Neural crest cell (in vitro differentiated cells): ENCODE measurements around the gene RELN. TPM values are rescaled to one million over a fixed set of nuclear protein-coding genes. Genes with fewer than 3 reads are reported as not detected.
"Not testable (repeated sequence)": the region's sequence is repeated elsewhere in the genome, so short reads cannot be mapped to it uniquely, and the experiment has no call there.

ENCODE experiments used
- DNase-seq: peaks from one replicate; pipeline ENCODE4 v3.0.0; 2021; ENCODE audit warnings: low read depth, mixed read lengths, low spot score
- H3K27ac Mint-ChIP-seq: one replicate; pipeline ENCODE4 v1.8.0; 2021; ENCODE audit warnings: mild to moderate bottlenecking, mixed read lengths; ENCODE audit not compliant: unreplicated experiment
- H3K27me3 Mint-ChIP-seq: 2 replicates; pipeline ENCODE4 v1.8.0; 2021; ENCODE audit warnings: low read depth, mild to moderate bottlenecking, mixed read lengths
- H3K36me3 Mint-ChIP-seq: 2 replicates; pipeline ENCODE4 v1.8.0; 2021; ENCODE audit warnings: low read depth, mild to moderate bottlenecking, mixed read lengths
- H3K4me1 Mint-ChIP-seq: 2 replicates; pipeline ENCODE4 v1.8.0; 2021; ENCODE audit warnings: mixed read lengths
- H3K4me3 Mint-ChIP-seq: one replicate; pipeline ENCODE4 v1.8.0; 2021; ENCODE audit warnings: mild to moderate bottlenecking, mixed read lengths
- H3K9me3 Mint-ChIP-seq: 2 replicates; pipeline ENCODE4 v1.8.0; 2021; ENCODE audit warnings: mixed read lengths
- CTCF ChIP-seq: fragments of 200-600 bp; sonication (generic); conservative IDR thresholded peaks from 2 replicates; pipeline ENCODE4 v1.5.0; 2021; ENCODE audit warnings: antibody characterized with exemption, mild to moderate bottlenecking
- long read RNA-seq: library from polyadenylated mRNA; unstranded; transcript quantifications from one replicate; pipeline ENCODE4 v2.0.0, GENCODE V29; 2020
- total RNA-seq: library from RNA; stranded (reverse); gene quantifications from 2 replicates; pipeline ENCODE4 v1.2.1, GENCODE V29; 2021

The RELN gene
- total RNA-seq: 0.02 and 0.07 TPM in 2 replicates
- long read RNA-seq: 0 reads

- Mint-ChIP-seq H3K27ac (no peak within 1 kb of the TSS), H3K36me3 (no peaks in the 10 kb centered on the region), H3K4me3 (peak within 1 kb of the TSS; percentile 60), H3K4me1 (peaks cover 5% of the 10 kb centered on the region), H3K9me3 (no peaks in the 10 kb centered on the region), H3K27me3 (peaks cover 84% of the 10 kb centered on the region)
- DNase-seq: peak; percentile 28
- TF ChIP-seq CTCF: no peak
These were observed at the start of gene RELN for GRCh38 chr7:103989200-103989784. TSS of gene RELN (minus strand) at chr7:103989658. CDS start at chr7:103989356, 302 bp downstream.

- no peak for DNase-seq
- Mint-ChIP-seq H3K27ac (no peak overlapping the region), H3K4me3 (no peak overlapping the region), H3K27me3 (peaks cover 56% of the 10 kb centered on the region), H3K9me3 (no peaks in the 10 kb centered on the region), H3K36me3 (no peaks in the 10 kb centered on the region), H3K4me1 (no peaks in the 10 kb centered on the region)
- no peak for TF ChIP-seq CTCF
These were observed 48.7 kb upstream of the RELN start for GRCh38 chr7:104038136-104038535.

GRCh38 chr7:104036889-104037288, 47.4 kb upstream of the RELN start:
- not testable (repeated sequence) for DNase-seq, H3K9me3 Mint-ChIP-seq, H3K4me1 Mint-ChIP-seq, H3K36me3 Mint-ChIP-seq, H3K4me3 Mint-ChIP-seq, H3K27ac Mint-ChIP-seq
- peaks cover 50% of the 10 kb centered on the region for H3K27me3 Mint-ChIP-seq

- Mint-ChIP-seq H3K27me3 (peaks cover 34% of the 10 kb centered on the region), H3K27ac (no peak overlapping the region)
- TF ChIP-seq CTCF: no peak
These were observed 45.9 kb upstream of the RELN start for GRCh38 chr7:104035351-104035750.

GRCh38 chr7:104034679-104035078, 45.2 kb upstream of the RELN start:
- H3K4me3 Mint-ChIP-seq: no peak overlapping the region
- H3K27me3 Mint-ChIP-seq: peaks cover 28% of the 10 kb centered on the region
- no peaks in the 10 kb centered on the region for H3K9me3 Mint-ChIP-seq
- no peak overlapping the region for H3K27ac Mint-ChIP-seq
- H3K36me3 Mint-ChIP-seq: no peaks in the 10 kb centered on the region
- H3K4me1 Mint-ChIP-seq: no peaks in the 10 kb centered on the region
- TF ChIP-seq CTCF: no peak
- DNase-seq: no peak

More at GRCh38 chr7:104035351-104035750, 45.9 kb upstream of the RELN start:
- no peaks in the 10 kb centered on the region for H3K9me3 Mint-ChIP-seq
- no peaks in the 10 kb centered on the region for H3K4me1 Mint-ChIP-seq
- H3K36me3 Mint-ChIP-seq: no peaks in the 10 kb centered on the region
- no peak overlapping the region for H3K4me3 Mint-ChIP-seq
- no peak for DNase-seq

- Mint-ChIP-seq H3K4me1 (no peaks in the 10 kb centered on the region), H3K27ac (no peak overlapping the region), H3K9me3 (no peaks in the 10 kb centered on the region), H3K4me3 (no peak overlapping the region), H3K36me3 (no peaks in the 10 kb centered on the region), H3K27me3 (peaks cover 19% of the 10 kb centered on the region)
- no peak for DNase-seq
- TF ChIP-seq CTCF: no peak
These were observed 44.4 kb upstream of the RELN start for GRCh38 chr7:104033837-104034236.
